ENCODE data around the gene UGT1A6. TPM values are rescaled to one million over a fixed set of nuclear protein-coding genes. Genes with fewer than 3 reads are reported as not detected.

UGT1A6 gene
- total and polyA plus RNA-seq, 8 donors, result 0.10 to 1.7 (median 0.16) TPM; not detected in 3

- H3K27me3 ChIP-seq, result no peaks in the 10 kb centered on the region
- intact Hi-C loops (cut with DNase I), result no loop called here
- H3K9me3 ChIP-seq, result peaks cover 0 to 4% of the 10 kb centered on the region in 2 donors
- H3K27ac ChIP-seq, result no peak overlapping the region
- TF ChIP-seq, protein P1, sequence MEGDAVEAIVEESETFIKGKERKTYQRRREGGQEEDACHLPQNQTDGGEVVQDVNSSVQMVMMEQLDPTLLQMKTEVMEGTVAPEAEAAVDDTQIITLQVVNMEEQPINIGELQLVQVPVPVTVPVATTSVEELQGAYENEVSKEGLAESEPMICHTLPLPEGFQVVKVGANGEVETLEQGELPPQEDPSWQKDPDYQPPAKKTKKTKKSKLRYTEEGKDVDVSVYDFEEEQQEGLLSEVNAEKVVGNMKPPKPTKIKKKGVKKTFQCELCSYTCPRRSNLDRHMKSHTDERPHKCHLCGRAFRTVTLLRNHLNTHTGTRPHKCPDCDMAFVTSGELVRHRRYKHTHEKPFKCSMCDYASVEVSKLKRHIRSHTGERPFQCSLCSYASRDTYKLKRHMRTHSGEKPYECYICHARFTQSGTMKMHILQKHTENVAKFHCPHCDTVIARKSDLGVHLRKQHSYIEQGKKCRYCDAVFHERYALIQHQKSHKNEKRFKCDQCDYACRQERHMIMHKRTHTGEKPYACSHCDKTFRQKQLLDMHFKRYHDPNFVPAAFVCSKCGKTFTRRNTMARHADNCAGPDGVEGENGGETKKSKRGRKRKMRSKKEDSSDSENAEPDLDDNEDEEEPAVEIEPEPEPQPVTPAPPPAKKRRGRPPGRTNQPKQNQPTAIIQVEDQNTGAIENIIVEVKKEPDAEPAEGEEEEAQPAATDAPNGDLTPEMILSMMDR (IDR thresholded peaks at IDR 0.05), result no peak
- DNase-seq, result no peak
- ATAC-seq, result no peak
- no peaks in the 10 kb centered on the region for H3K36me3 ChIP-seq
- H3K4me3 ChIP-seq, result no peak overlapping the region
- H3K4me1 ChIP-seq, result no peaks in the 10 kb centered on the region
Observed at GRCh38 chr2:233820774-233821105, 128.1 kb downstream of the UGT1A6 start.

DNA sequence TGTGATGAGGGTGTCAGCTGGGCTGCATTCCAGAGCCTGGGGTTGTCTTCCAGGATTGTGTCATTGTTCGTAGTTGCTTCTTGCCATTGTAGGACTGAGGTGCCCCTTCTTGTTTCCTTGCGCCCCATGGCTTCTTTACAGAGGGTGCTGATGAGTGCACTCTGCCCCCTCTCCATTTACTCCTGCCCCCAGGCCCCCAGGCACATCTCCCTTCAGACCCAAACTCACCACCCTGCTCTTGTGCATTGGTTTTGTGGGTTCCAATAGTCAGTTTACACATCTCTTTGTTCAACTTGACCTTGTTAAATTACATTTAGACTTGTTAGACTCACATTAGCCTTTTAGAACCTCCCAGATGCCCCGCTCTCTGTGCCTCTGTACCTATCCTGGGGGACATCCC, 128.5 kb downstream of the UGT1A6 start:
- H3K4me1 ChIP-seq, result no peaks in the 10 kb centered on the region
- DNase-seq (no peak), ATAC-seq (no peak)
- H3K4me3 ChIP-seq, result no peak overlapping the region
- intact Hi-C loops (cut with DNase I), result no loop called here
- H3K9me3 ChIP-seq, result no peaks in the 10 kb centered on the region
- H3K27ac ChIP-seq, result no peak overlapping the region
- TF ChIP-seq, protein P1 (IDR thresholded peaks at IDR 0.05), result no peak
- no peaks in the 10 kb centered on the region for H3K27me3 ChIP-seq
- H3K36me3 ChIP-seq, result no peaks in the 10 kb centered on the region

GRCh38 chr2:233821709-233822100, 129.0 kb downstream of the UGT1A6 start:
- H3K9me3 ChIP-seq, result no peaks in the 10 kb centered on the region
- ATAC-seq (no peak), DNase-seq (no peak)
- intact Hi-C loops (cut with DNase I), result no loop called here
- H3K27me3 ChIP-seq, result no peaks in the 10 kb centered on the region
- H3K4me1 ChIP-seq, result no peaks in the 10 kb centered on the region
- no peak overlapping the region for H3K4me3 ChIP-seq
- TF ChIP-seq, protein P1 (IDR thresholded peaks at IDR 0.05), result no peak
- H3K27ac ChIP-seq, result no peak overlapping the region
- no peaks in the 10 kb centered on the region for H3K36me3 ChIP-seq

DNA sequence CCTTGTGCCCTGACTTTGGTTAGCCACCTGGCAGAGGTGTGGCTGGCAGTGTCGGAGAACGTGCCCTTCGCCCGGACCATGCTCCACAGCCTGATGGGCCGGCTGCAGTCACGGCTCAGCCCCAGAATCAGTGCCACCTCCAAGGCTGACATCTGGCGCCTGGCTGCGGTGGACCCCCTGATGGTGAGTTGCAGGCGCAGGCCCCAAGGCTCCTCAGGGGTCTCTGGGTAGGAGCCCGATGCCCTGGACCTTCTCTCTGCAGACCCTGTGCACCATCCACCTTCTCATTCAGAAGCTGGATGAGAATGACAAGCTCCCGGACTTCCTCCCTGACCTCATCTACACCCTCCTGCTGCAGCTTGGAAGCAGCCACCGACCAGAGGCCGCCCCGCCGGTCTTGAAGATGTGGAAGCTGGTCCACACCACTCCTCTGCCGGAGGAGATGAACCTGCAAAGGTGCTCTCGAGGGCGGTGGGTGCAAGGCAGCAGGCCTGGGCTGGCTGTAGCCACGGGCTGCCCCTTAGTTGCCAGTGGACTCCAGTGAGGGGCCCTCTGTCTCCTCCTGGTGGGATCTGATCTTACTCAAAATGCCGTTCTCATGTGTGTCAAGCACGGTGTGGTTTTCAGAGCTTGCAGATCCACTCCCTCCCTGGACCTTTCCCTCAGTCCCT, 129.5 kb downstream of the UGT1A6 start:
- DNase-seq, result no peak
- no peaks in the 10 kb centered on the region for H3K27me3 ChIP-seq
- no peak overlapping the region for H3K4me3 ChIP-seq
- no peaks in the 10 kb centered on the region for H3K4me1 ChIP-seq
- ATAC-seq, result no peak
- H3K9me3 ChIP-seq, result no peaks in the 10 kb centered on the region
- intact Hi-C loops (cut with DNase I), result no loop called here
- H3K27ac ChIP-seq, result no peak overlapping the region
- TF ChIP-seq, protein P1 (IDR thresholded peaks at IDR 0.05), result no peak
- H3K36me3 ChIP-seq, result no peaks in the 10 kb centered on the region

Other genes starting within 250 kb of the UGT1A6 start
- 10 to 100 TPM; 40.0 to 43.1 TPM for gene USP40, start 126.1 kb upstream of the UGT1A6 start, total RNA-seq
- 10 to 100 TPM; 41.4 to 60.5 (median 46.8) TPM for gene USP40, start 126.1 kb upstream of the UGT1A6 start, polyA plus RNA-seq (ENCODE audit: insufficient read length in 6 of 6)
- not detected for gene UGT1A8, start 75.3 kb upstream of the UGT1A6 start, total RNA-seq
- not detected for gene UGT1A8, start 75.3 kb upstream of the UGT1A6 start, polyA plus RNA-seq (ENCODE audit: insufficient read length in 6 of 6)
- not detected for gene UGT1A10, start 56.4 kb upstream of the UGT1A6 start, total RNA-seq
- gene UGT1A10, start 56.4 kb upstream of the UGT1A6 start, polyA plus RNA-seq (ENCODE audit: insufficient read length in 6 of 6), result not detected
- not detected for gene UGT1A9, start 21.0 kb upstream of the UGT1A6 start, total RNA-seq
- gene UGT1A9, start 21.0 kb upstream of the UGT1A6 start, polyA plus RNA-seq (ENCODE audit: insufficient read length in 6 of 6), result not detected
- not detected for gene UGT1A7, start 11.0 kb upstream of the UGT1A6 start, total RNA-seq
- gene UGT1A7, start 11.0 kb upstream of the UGT1A6 start, polyA plus RNA-seq (ENCODE audit: insufficient read length in 6 of 6), result not detected
- gene UGT1A5, start 20.0 kb downstream of the UGT1A6 start, total RNA-seq, result under 1 TPM in 1 of 2 donors, not detected in 1; 0.10 TPM
- not detected for gene UGT1A5, start 20.0 kb downstream of the UGT1A6 start, polyA plus RNA-seq (ENCODE audit: insufficient read length in 6 of 6)
- gene UGT1A4, start 25.8 kb downstream of the UGT1A6 start, total RNA-seq, result not detected
- gene UGT1A4, start 25.8 kb downstream of the UGT1A6 start, polyA plus RNA-seq (ENCODE audit: insufficient read length in 6 of 6), result not detected
- not detected for gene UGT1A3, start 36.2 kb downstream of the UGT1A6 start, total RNA-seq
- not detected for gene UGT1A3, start 36.2 kb downstream of the UGT1A6 start, polyA plus RNA-seq (ENCODE audit: insufficient read length in 6 of 6)
- gene UGT1A1, start 67.4 kb downstream of the UGT1A6 start, total RNA-seq, result under 1 TPM in 1 of 2 donors, not detected in 1; 0.24 TPM
- under 1 TPM; 0.04 to 0.20 (median 0.13) TPM for gene UGT1A1, start 67.4 kb downstream of the UGT1A6 start, polyA plus RNA-seq (ENCODE audit: insufficient read length in 6 of 6)
- under 1 TPM in 1 of 2 donors, not detected in 1; 0.32 TPM for gene MROH2A, start 85.4 kb downstream of the UGT1A6 start, total RNA-seq
- under 1 TPM; 0.27 to 0.77 (median 0.66) TPM for gene MROH2A, start 85.4 kb downstream of the UGT1A6 start, polyA plus RNA-seq (ENCODE audit: insufficient read length in 6 of 6)
- 1 to 10 TPM; 1.8 to 7.1 TPM for gene HJURP, start 161.6 kb downstream of the UGT1A6 start, total RNA-seq
- gene HJURP, start 161.6 kb downstream of the UGT1A6 start, polyA plus RNA-seq (ENCODE audit: insufficient read length in 6 of 6), result 10 to 100 TPM; 16.1 to 38.8 (median 23.7) TPM
- not detected for gene TRPM8, start 224.5 kb downstream of the UGT1A6 start, total RNA-seq
- under 1 TPM in 5 of 6 donors, not detected in 1; 0.14 to 0.40 (median 0.16) TPM for gene TRPM8, start 224.5 kb downstream of the UGT1A6 start, polyA plus RNA-seq (ENCODE audit: insufficient read length in 6 of 6)

All from left lung (tissue), 10 donors.